GM23338 (cell line): ENCODE results near the gene TPK1. TPM values are rescaled to one million over a fixed set of nuclear protein-coding genes. Genes with fewer than 3 reads are reported as not detected.

Source experiments
- ATAC-seq: fragments of 200-7000 bp; cut with Tn5 transposase; 3 replicates; pipeline ENCODE4 v1.9.1; 2020
- DNase-seq: peaks from one replicate; pipeline ENCODE4 v3.0.0-alpha.2; 2015; ENCODE audit warnings: low spot score
- H2AFZ ChIP-seq: fragments of 200-600 bp; sonication (generic); 2 replicates; pipeline ENCODE4 v1.8.0; 2016; ENCODE audit warnings: antibody characterized with exemption, mild to moderate bottlenecking, moderate library complexity
- H3F3A ChIP-seq: fragments of 200-600 bp; sonication (generic); replicated peaks from 2 replicates; pipeline ENCODE4 v1.8.0; 2017; ENCODE audit warnings: antibody characterized with exemption, mixed run types, low read depth
- H3K27ac ChIP-seq: fragments of 200-600 bp; sonication (generic); 2 replicates; pipeline ENCODE4 v1.6.1; 2016; ENCODE audit warnings: low read depth
- H3K27me3 ChIP-seq: fragments of 200-600 bp; sonication (generic); 2 replicates; pipeline ENCODE4 v1.8.0; 2016; ENCODE audit warnings: mild to moderate bottlenecking, mixed run types, moderate library complexity; ENCODE audit not compliant: insufficient read depth
- H3K36me3 ChIP-seq: fragments of 200-600 bp; sonication (generic); 2 replicates; pipeline ENCODE4 v1.8.0; 2016; ENCODE audit warnings: mild to moderate bottlenecking; ENCODE audit not compliant: insufficient read depth
- H3K4me1 ChIP-seq: fragments of 200-600 bp; sonication (generic); 2 replicates; pipeline ENCODE4 v1.8.0; 2016; ENCODE audit warnings: mild to moderate bottlenecking, moderate library complexity; ENCODE audit not compliant: insufficient read depth
- H3K4me2 ChIP-seq: fragments of 200-600 bp; sonication (generic); 2 replicates; pipeline ENCODE4 v1.7.1; 2017; ENCODE audit warnings: mixed run types
- H3K4me3 ChIP-seq: fragments of 200-600 bp; sonication (generic); 2 replicates; pipeline ENCODE4 v1.6.1; 2016; ENCODE audit warnings: mixed run types
- H3K79me2 ChIP-seq: fragments of 200-600 bp; sonication (generic); replicated peaks from 2 replicates; pipeline ENCODE4 v1.8.0; 2017; ENCODE audit warnings: mild to moderate bottlenecking; ENCODE audit not compliant: insufficient read depth
- H3K9me2 ChIP-seq: fragments of 200-600 bp; sonication (generic); 2 replicates; pipeline ENCODE4 v1.8.0; 2017; ENCODE audit not compliant: insufficient read depth
- H4K20me1 ChIP-seq: fragments of 200-600 bp; sonication (generic); replicated peaks from 2 replicates; pipeline ENCODE4 v1.8.0; 2017; ENCODE audit warnings: mild to moderate bottlenecking; ENCODE audit not compliant: insufficient read depth
- H3K27ac Mint-ChIP-seq: 2 replicates; pipeline ENCODE4 v1.8.0; 2020; ENCODE audit warnings: inconsistent platforms, mild to moderate bottlenecking, moderate library complexity, mixed read lengths
- H3K27me3 Mint-ChIP-seq: 3 replicates; pipeline ENCODE4 v1.8.0; 2022; ENCODE audit warnings: low read depth, mild to moderate bottlenecking, moderate library complexity, mixed read lengths, inconsistent platforms; ENCODE audit not compliant: insufficient read depth, poor library complexity
- H3K36me3 Mint-ChIP-seq: 3 replicates; pipeline ENCODE4 v1.8.0; 2021; ENCODE audit warnings: low read depth, mild to moderate bottlenecking, inconsistent platforms, moderate library complexity, mixed read lengths
- H3K4me1 Mint-ChIP-seq: 3 replicates; pipeline ENCODE4 v1.8.0; 2020; ENCODE audit warnings: mild to moderate bottlenecking, inconsistent platforms, mixed read lengths
- H3K4me3 Mint-ChIP-seq: 3 replicates; pipeline ENCODE4 v1.8.0; 2021; ENCODE audit warnings: moderate library complexity, mild to moderate bottlenecking, inconsistent platforms, mixed read lengths
- H3K9me3 Mint-ChIP-seq: 3 replicates; pipeline ENCODE4 v1.8.0; 2020; ENCODE audit warnings: moderate library complexity, mild to moderate bottlenecking, inconsistent platforms, mixed read lengths
- CREB1 ChIP-seq: fragments of 250-450 bp; sonication (Bioruptor Pico); IDR thresholded peaks from 2 replicates; pipeline ENCODE4 v1.5.0; 2020; ENCODE audit warnings: low read depth, mild to moderate bottlenecking, moderate library complexity
- EZH2 ChIP-seq: fragments of 200-600 bp; sonication (generic); IDR thresholded peaks from one replicate; pipeline ENCODE4 v1.8.0; 2017; ENCODE audit warnings: antibody characterized with exemption, mild to moderate bottlenecking, low read depth; ENCODE audit not compliant: unreplicated experiment
- NANOG ChIP-seq: IDR thresholded peaks from 2 replicates; pipeline ENCODE4 v1.6.1; 2016; ENCODE audit warnings: antibody characterized with exemption, borderline replicate concordance
- ZNF331 ChIP-seq: fragments of 250-450 bp; sonication (Bioruptor Pico); IDR thresholded peaks from 2 replicates; pipeline ENCODE4 v1.5.0; 2020; ENCODE audit warnings: low read depth, mild to moderate bottlenecking, moderate library complexity
- polyA plus RNA-seq: library from polyadenylated mRNA; unstranded; fragments of >200 nt; fragmentation: Nextera tagmentation; extraction: Ambion mirVana; gene quantifications from 2 replicates; pipeline ENCODE4 v1.2.1, GENCODE V29; 2016
- total RNA-seq: library from RNA; depleted of rRNA; stranded (reverse); fragments of >200 nt; shearing (Covaris generic); gene quantifications from 2 replicates; pipeline ENCODE4 v1.2.3, GENCODE V29; 2014
- TF ChIP-seq, protein P1 (sequence below), 2 experiments: fragments of 200-600 bp in 1 of 2; sonication (generic) in 1 of 2; conservative IDR thresholded peaks; 2 replicates each; pipeline versions ENCODE4 v1.5.1 to v1.6.1; 2016 to 2017; ENCODE audit warnings: antibody characterized with exemption in 2 of 2, low read depth in 2 of 2, mild to moderate bottlenecking in 2 of 2, moderate library complexity in 1 of 2

Gene TPK1
- total and polyA plus RNA-seq, 2 experiments from 2014 or later, result 2.6 to 2.9 TPM

DNA sequence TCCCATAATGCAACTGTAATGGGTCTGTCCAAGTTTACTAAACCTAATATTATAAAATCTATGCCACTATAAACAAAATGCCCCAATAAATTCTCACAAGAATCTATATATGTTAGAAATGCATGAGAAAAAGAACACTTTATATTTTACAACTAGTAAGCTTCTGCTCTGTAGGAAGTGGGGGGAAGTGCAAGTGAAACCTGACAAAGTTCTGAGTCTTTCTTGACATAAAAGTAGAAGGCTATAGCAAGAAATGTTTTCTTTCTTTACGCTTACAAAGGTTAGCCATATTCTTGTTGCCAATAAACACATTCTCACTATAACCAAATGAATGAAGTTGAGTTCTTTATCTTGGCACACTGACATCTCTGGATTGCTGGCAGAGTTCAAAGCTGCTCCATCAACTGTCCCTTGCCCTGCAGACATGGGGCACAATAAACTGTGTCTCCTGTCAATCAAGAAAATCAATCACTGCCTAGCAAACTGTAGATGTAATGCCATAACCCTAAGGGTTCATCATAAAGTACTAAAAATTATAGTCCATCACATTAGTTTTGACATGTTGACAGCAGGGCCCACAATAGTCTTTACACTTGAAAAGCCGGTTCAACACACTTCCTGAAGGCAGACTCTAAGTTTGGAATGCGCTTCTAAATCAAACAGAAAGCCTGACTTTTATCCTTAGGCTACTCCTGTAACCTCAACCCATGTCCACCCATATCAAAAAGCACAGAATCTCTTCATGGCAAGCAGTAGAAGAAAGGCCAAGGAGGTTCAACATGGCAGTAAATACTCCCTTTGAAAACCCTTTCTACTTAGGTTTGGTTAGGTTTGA, 58.6 kb downstream of the TPK1 start (continued):
- TF ChIP-seq, protein P1, sequence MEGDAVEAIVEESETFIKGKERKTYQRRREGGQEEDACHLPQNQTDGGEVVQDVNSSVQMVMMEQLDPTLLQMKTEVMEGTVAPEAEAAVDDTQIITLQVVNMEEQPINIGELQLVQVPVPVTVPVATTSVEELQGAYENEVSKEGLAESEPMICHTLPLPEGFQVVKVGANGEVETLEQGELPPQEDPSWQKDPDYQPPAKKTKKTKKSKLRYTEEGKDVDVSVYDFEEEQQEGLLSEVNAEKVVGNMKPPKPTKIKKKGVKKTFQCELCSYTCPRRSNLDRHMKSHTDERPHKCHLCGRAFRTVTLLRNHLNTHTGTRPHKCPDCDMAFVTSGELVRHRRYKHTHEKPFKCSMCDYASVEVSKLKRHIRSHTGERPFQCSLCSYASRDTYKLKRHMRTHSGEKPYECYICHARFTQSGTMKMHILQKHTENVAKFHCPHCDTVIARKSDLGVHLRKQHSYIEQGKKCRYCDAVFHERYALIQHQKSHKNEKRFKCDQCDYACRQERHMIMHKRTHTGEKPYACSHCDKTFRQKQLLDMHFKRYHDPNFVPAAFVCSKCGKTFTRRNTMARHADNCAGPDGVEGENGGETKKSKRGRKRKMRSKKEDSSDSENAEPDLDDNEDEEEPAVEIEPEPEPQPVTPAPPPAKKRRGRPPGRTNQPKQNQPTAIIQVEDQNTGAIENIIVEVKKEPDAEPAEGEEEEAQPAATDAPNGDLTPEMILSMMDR (conservative IDR thresholded peaks at IDR 0.05; ENCODE audit: low read depth in 2 of 2), result no peak
- no peak for TF ChIP-seq ZNF331 (CRISPR knock-in tag)
- no peak for TF ChIP-seq CREB1

DNA sequence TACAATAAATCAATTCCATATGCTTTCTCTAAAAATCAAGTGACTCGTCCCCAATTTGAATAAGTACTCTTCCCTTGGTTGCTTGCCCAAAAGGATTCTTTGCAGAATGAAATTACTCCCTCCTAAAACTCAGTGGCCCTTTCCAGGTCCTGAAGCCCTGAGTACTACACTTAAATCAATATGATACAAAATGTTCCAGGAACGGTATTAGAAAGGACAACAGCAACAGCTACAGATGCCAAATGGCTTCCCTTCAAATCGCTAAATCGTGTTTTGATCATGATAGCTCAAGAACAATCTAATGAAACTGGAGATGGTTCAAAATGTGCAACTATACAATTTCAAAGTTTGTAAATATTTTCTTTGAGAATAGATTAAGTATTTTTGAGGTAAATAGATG, 59.4 kb downstream of the TPK1 start:
- DNase-seq, result no peak
- ATAC-seq, result no peak
- Mint-ChIP-seq H3K36me3 (peaks cover 3% of the 10 kb centered on the region; the same call in 1 of the 3 replicates), H3K4me1 (peaks cover 7% of the 10 kb centered on the region; the same call in 2 of the 3 replicates), H3K4me3 (no peak overlapping the region), H3K27ac (no peak overlapping the region), H3K9me3 (peaks cover 4% of the 10 kb centered on the region; the same call in 1 of the 3 replicates), H3K27me3 (no peaks in the 10 kb centered on the region)
- Histone ChIP-seq H2AFZ (no peak overlapping the region), H3K9me2 (no peaks in the 10 kb centered on the region; the same call in 1 of the 2 replicates), H4K20me1 (no peaks in the 10 kb centered on the region), H3K79me2 (no peaks in the 10 kb centered on the region), H3K27ac (no peak overlapping the region), H3F3A (no peaks in the 10 kb centered on the region), H3K36me3 (no peaks in the 10 kb centered on the region), H3K4me3 (no peak overlapping the region), H3K4me1 (no peaks in the 10 kb centered on the region), H3K4me2 (no peak overlapping the region), H3K27me3 (no peaks in the 10 kb centered on the region)
- TF ChIP-seq EZH2 (no peak), NANOG (no peak)

DNA sequence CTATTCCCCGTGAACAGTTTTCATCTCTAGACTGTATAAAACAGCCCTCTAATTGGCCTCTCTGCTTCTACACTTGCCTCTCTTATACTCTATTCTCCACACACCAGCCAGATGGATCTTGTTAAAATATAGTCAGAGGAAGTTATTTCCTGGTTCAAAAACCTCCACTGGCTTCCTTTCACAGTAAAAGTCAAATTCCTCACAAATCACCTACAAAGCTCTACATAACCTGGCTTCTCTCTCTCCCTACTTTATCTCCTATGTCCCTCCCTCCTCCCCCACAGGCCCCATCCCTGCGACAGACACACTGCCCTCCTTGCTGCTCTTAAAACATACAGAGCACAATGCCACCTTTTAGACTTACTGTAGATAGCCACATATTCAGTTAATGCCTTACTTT, 60.1 kb downstream of the TPK1 start:
- Mint-ChIP-seq H3K27me3 (no peaks in the 10 kb centered on the region), H3K4me3 (no peak overlapping the region), H3K4me1 (peaks cover 12% of the 10 kb centered on the region; the same call in 2 of the 3 replicates), H3K36me3 (peaks cover 3% of the 10 kb centered on the region; the same call in 1 of the 3 replicates), H3K27ac (no peak overlapping the region), H3K9me3 (peaks cover 4% of the 10 kb centered on the region; the same call in 1 of the 3 replicates)
- H3K79me2 ChIP-seq, result no peaks in the 10 kb centered on the region
- H3K4me2 ChIP-seq, result no peak overlapping the region
- H2AFZ ChIP-seq, result no peak overlapping the region
- H4K20me1 ChIP-seq, result no peaks in the 10 kb centered on the region
- no peaks in the 10 kb centered on the region for H3K27me3 ChIP-seq
- no peak for TF ChIP-seq NANOG
- TF ChIP-seq, protein P1 (conservative IDR thresholded peaks at IDR 0.05; ENCODE audit: low read depth in 2 of 2), result no peak
- H3K4me3 ChIP-seq, result no peak overlapping the region
- H3K27ac ChIP-seq, result no peak overlapping the region
- no peaks in the 10 kb centered on the region for H3K4me1 ChIP-seq
- DNase-seq (no peak), ATAC-seq (no peak)
- no peaks in the 10 kb centered on the region for H3K36me3 ChIP-seq
- no peaks in the 10 kb centered on the region for H3F3A ChIP-seq
- no peaks in the 10 kb centered on the region; the same call in 1 of the 2 replicates for H3K9me2 ChIP-seq
